ENCODE data around the gene GALNT17.

DNA sequence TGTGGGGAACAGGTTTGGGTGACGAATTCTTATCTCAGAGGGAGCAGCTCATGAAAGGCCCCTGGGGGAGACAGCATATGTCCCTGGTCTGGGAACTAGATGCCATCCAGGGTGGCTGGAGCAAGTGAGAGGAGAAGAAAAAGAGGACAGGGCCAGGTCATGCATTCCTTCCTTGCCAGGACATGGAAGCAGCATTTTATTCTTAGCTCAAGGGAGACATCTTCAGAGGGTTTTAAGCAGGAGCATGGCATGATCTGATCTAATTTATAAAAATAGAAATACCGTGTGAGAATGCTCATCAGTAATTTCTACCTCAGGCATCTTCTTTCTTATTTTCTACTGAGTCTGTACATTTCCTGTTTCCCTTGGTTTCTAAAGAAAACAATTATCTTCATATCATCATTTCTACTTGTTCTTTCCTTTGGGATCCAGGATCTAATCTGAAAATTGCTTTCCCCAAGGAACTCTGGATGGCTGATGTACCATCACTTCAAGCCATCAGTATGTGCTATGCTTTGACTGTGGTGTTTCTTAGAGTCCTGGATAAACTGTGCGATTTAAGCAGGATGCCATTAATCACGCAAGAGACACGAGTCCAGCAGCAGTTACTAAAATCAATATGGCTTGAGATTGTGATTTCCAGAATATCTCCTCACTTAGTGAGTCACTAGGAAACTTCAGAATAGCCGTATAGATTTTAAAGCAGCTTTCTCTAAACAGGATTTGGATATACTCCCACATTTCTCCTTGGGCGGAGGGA, 386.2 kb downstream of the GALNT17 start:
- no peak for TF ChIP-seq EZH2 (optimal IDR thresholded peaks at IDR 0.05; ENCODE audit: low read depth, low read length)
- TF ChIP-seq, protein P1, sequence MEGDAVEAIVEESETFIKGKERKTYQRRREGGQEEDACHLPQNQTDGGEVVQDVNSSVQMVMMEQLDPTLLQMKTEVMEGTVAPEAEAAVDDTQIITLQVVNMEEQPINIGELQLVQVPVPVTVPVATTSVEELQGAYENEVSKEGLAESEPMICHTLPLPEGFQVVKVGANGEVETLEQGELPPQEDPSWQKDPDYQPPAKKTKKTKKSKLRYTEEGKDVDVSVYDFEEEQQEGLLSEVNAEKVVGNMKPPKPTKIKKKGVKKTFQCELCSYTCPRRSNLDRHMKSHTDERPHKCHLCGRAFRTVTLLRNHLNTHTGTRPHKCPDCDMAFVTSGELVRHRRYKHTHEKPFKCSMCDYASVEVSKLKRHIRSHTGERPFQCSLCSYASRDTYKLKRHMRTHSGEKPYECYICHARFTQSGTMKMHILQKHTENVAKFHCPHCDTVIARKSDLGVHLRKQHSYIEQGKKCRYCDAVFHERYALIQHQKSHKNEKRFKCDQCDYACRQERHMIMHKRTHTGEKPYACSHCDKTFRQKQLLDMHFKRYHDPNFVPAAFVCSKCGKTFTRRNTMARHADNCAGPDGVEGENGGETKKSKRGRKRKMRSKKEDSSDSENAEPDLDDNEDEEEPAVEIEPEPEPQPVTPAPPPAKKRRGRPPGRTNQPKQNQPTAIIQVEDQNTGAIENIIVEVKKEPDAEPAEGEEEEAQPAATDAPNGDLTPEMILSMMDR (IDR thresholded peaks at IDR 0.05; ENCODE audit: low read length): no peak
- TF ChIP-seq EZH2phosphoT487 (IDR thresholded peaks at IDR 0.05; ENCODE audit: low read length): no peak
